ENCODE data around the gene THAP11. TPM values are rescaled to one million over a fixed set of nuclear protein-coding genes. Genes with fewer than 3 reads are reported as not detected.

THAP11 gene
- total and polyA plus RNA-seq, 2 of the 13 experiments (the other 11 are each of a cell fraction or from before 2014, with no cell fraction given) = 44.2 to 53.4 TPM

GRCh38 chr16:67804853-67805542 is 37.1 kb upstream of the THAP11 start (continued):
- TF ChIP-seq SYNCRIP (IDR thresholded peaks at IDR 0.05; ENCODE audit: insufficient read depth, low read depth, low read length) = no peak
- no peak for TF ChIP-seq ZNF282 (IDR thresholded peaks at IDR 0.05; ENCODE audit: partially characterized antibody)
- TF ChIP-seq ZNF512B (CRISPR knock-in tag; IDR thresholded peaks at IDR 0.05; ENCODE audit: borderline replicate concordance) = no peak
- no peak for TF ChIP-seq ZNF362 (CRISPR knock-in tag; IDR thresholded peaks at IDR 0.05; ENCODE audit: borderline replicate concordance)
- no peak; a peak in 1 of 4 replicates for TF ChIP-seq EP300 (IDR thresholded peaks at IDR 0.05; ENCODE audit: low read depth in 2 of 2, low read length in 2 of 2)
- 0 out of 2 replicates have a peak, but pooled peaks have one; percentile 14 for TF ChIP-seq EP300 (CRISPR knock-in tag; IDR thresholded peaks at IDR 0.05; ENCODE audit: borderline replicate concordance)
- no peak for TF ChIP-seq NR1H2 (CRISPR knock-in tag; IDR thresholded peaks at IDR 0.05; ENCODE audit: borderline replicate concordance, low read depth)
- no peak for TF ChIP-seq MAFK (conservative IDR thresholded peaks at IDR 0.05 in 1 of 2, IDR thresholded peaks at IDR 0.05 in 1 of 2; ENCODE audit: low read length in 2 of 2)
- TF ChIP-seq THAP11 (CRISPR knock-in tag; IDR thresholded peaks at IDR 0.05) = peak; percentile 69
- TF ChIP-seq ZSCAN9 (CRISPR knock-in tag; IDR thresholded peaks at IDR 0.05; ENCODE audit: borderline replicate concordance) = peak; percentile 33; the same call in 1 of the 2 replicates
- TF ChIP-seq NCOA2 (CRISPR knock-in tag; IDR thresholded peaks at IDR 0.05) = peak; percentile 49; the same call in 1 of the 2 replicates
- no peak for TF ChIP-seq HNRNPUL1 (IDR thresholded peaks at IDR 0.05; ENCODE audit: low read depth, low read length)
- TF ChIP-seq ARNTL (CRISPR knock-in tag; IDR thresholded peaks at IDR 0.05) = no peak
- TF ChIP-seq CBX2 (IDR thresholded peaks at IDR 0.05; ENCODE audit: low read depth, low read length) = no peak
- TF ChIP-seq CBX2 (CRISPR knock-in tag; IDR thresholded peaks at IDR 0.05; ENCODE audit: low read depth) = no peak
- TF ChIP-seq ZBTB40 (IDR thresholded peaks at IDR 0.05) = no peak
- no peak for TF ChIP-seq ZBTB40 (CRISPR knock-in tag; IDR thresholded peaks at IDR 0.05)

All from HepG2 (cell line).